Omental fat pad (tissue), 4 donors: ENCODE results near the gene COL6A2. TPM values are rescaled to one million over a fixed set of nuclear protein-coding genes. Genes with fewer than 3 reads are reported as not detected.

Experiments used
- ATAC-seq: fragments of 150-250 bp; one replicate; pipeline ENCODE4 v1.9.1; 2016; ENCODE audit warnings: mild to moderate bottlenecking, moderate library complexity; ENCODE audit not compliant: low FRiP score
- DNase-seq: peaks from one replicate; pipeline ENCODE4 v3.0.0-alpha.2; 2019; ENCODE audit warnings: low spot score
- total RNA-seq, 4 donors: library from RNA; depleted of rRNA; stranded (reverse); fragments of >200 nt; gene quantifications; one replicate each; pipeline ENCODE4 v1.1.0, GENCODE V29; 2016
- TF ChIP-seq, protein P1 (sequence below), 3 donors: fragments of 450-650 bp; IDR thresholded peaks; one replicate each; pipeline ENCODE4 v1.5.1; 2016 to 2017; ENCODE audit warnings: antibody characterized with exemption in 3 of 3, mild to moderate bottlenecking in 3 of 3, moderate library complexity in 2 of 3

Gene COL6A2
- total RNA-seq, 4 donors from 2014 or later: 480 to 1,153 (median 616) TPM

DNA sequence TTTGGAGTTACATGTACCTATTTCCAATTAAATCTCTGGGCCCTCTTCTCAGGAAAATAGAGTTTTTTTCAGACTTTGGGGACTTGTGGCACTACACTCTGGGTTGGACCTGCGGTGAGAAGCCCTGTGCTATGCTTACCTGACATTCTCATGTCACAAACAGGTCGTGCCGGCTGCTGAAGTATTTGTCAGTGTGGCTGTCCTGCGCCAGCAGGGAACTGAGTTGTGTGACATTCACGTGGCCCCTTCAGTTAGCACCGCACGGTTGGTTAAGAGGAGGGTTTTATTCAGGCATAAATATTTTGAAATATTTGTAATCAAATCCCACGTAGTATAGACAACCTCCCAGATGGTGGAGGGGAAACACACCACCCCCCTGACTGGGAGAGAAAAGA, 6.3 kb upstream of the COL6A2 start:
- DNase-seq (peak; percentile 18), ATAC-seq (no peak)
- TF ChIP-seq, protein P1, sequence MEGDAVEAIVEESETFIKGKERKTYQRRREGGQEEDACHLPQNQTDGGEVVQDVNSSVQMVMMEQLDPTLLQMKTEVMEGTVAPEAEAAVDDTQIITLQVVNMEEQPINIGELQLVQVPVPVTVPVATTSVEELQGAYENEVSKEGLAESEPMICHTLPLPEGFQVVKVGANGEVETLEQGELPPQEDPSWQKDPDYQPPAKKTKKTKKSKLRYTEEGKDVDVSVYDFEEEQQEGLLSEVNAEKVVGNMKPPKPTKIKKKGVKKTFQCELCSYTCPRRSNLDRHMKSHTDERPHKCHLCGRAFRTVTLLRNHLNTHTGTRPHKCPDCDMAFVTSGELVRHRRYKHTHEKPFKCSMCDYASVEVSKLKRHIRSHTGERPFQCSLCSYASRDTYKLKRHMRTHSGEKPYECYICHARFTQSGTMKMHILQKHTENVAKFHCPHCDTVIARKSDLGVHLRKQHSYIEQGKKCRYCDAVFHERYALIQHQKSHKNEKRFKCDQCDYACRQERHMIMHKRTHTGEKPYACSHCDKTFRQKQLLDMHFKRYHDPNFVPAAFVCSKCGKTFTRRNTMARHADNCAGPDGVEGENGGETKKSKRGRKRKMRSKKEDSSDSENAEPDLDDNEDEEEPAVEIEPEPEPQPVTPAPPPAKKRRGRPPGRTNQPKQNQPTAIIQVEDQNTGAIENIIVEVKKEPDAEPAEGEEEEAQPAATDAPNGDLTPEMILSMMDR (IDR thresholded peaks at IDR 0.05): no peak

DNA sequence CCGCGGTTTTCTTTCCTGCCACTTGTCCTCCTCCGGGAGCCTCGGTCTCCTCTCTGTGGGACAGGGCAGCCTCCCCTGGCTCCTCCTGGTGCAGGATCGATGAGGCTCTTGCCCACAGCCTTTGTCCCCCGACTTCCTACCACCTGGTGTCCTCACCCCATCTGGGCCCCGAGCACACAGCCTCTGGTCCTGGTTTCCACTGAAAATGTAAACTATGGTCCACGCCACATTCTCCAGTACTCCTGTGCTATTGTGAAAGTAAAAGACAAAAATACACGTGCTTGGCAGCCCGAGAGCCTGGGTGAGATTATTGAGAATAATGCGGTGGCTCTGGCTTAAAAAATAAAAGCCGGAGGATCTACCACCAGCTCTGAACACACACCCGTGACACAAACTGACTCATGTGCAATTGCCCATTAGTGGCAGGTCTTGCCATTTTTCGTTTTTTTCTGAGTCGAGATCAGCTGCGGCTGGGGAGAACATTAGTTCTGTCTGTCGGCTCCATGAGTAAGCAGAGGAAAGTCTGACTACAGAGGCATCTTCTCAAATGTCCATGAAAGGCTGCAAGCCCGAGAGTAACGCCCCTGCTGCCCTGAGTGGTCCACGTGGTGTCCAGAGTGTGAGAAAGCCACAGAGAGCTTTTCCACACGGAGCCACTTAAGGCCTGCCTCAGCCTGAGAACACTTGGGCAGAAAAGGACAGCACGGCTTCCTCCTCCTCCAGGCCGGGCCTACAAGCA, 5.7 kb upstream of the COL6A2 start:
- peak; percentile 73 for ATAC-seq
- TF ChIP-seq, protein P1 (IDR thresholded peaks at IDR 0.05): no peak
- peak; percentile 22 for DNase-seq

DNA sequence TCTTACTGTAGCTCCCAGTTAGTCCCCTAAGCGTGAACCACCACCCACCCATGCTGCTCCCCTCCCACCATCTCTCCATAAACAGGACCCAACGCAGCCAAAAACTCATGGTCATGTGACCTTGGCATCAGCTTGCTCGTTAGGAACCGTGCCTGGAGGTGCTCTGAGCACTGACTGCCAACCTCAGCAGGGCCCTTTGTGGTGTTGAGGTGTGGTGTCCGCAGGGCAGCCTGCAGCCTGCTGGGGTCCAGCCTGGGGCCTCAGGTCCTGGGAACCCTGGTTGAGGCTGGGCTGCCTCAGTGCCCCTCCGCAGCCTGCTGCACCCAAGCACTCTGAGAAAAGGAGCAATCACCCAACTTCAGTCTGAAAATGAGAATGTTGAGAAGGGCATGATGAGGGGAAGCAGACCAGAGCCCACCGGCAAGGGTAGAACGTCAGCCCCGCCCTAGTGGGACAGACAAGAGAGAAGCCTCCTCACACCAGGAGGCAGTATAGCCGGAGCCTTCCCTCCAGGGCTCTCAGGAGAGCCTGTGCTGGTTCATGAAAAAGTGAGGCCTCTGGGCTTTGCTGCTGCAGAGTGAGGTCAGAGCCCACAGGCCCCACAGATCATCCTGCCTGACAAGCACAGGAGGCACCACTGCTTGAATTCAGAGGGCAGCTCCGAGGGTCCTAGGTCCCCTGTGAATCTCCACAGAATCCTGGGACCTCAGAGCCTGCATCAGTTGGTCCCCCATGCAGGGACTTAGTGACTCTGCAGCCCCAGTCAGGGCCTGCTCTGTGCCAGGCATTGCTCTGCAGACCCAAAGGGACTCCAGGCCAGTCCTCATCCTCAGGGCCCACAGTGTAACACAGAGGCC, 4.9 kb upstream of the COL6A2 start:
- DNase-seq (peak; percentile 17), ATAC-seq (no peak)
- TF ChIP-seq, protein P1 (IDR thresholded peaks at IDR 0.05): no peak

DNA sequence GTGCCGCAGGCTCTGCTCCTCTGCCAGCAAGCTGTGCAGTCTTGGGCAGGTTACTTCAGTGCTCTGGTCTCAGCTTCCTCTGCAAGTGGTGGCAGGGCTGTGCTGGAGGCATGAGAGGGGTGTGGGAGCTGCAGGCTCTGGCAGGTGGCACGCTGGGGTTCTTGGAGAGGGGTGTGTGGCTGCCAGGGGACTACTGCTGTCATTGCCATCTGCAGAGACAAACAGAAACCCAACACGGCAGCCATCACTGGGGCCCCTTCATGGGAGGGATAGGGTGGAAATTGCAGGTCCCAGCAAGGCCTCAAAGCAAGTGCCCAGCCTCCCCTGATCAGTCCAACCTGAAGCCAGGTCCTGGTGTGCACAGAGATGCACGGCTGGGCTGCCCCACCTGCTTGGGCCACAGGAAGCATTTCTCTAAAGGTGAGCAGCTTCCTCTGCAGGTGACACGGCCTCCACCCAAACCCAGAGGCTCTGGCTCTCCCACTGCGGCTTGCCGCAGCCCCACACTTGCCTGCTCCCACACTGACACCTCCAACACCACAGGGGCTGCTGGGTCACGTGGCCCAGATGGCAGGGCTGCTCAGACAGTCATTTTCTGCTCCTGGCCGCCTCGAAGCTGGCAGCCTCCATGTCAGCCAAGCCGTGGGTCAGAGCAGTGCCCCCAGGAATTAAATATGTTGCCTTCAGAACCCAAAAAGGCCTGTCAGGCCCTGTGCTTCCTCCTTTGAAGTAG, 4.1 kb upstream of the COL6A2 start:
- DNase-seq (peak; percentile 13), ATAC-seq (no peak)
- TF ChIP-seq, protein P1 (IDR thresholded peaks at IDR 0.05): no peak

DNA sequence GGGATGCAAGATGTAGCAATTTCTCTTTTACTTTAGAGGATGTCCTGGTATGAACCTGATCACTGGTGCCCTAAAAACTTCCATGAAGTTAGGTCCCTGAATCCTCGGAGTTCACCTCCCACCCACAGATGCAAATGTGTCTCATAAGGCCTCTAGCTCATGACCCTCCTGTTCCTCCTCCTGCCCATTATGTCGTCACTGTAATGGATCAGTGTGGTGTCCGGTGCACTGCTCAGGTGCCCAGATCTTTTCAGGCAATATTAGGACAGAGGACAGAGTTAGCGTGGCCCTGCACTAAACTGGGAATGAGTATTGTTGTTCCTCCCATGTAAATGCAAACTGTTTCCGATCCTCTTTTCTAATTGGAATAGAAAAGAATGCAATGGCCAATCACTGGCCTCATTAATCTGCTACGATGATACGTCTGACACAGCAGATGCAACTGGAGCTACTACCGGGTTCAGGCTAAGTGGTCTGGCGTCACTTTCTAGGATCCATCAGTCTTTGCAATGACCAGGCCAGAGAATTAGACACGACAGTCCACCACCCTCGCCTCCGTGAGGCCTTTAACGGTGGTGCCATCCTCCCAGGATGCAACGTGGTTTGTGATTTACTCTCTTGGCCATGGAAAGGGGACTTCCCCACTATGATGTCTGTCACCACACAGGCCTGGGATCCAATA, 3.4 kb upstream of the COL6A2 start:
- no peak for ATAC-seq
- TF ChIP-seq, protein P1 (IDR thresholded peaks at IDR 0.05): no peak
- DNase-seq: peak; percentile 6

DNA sequence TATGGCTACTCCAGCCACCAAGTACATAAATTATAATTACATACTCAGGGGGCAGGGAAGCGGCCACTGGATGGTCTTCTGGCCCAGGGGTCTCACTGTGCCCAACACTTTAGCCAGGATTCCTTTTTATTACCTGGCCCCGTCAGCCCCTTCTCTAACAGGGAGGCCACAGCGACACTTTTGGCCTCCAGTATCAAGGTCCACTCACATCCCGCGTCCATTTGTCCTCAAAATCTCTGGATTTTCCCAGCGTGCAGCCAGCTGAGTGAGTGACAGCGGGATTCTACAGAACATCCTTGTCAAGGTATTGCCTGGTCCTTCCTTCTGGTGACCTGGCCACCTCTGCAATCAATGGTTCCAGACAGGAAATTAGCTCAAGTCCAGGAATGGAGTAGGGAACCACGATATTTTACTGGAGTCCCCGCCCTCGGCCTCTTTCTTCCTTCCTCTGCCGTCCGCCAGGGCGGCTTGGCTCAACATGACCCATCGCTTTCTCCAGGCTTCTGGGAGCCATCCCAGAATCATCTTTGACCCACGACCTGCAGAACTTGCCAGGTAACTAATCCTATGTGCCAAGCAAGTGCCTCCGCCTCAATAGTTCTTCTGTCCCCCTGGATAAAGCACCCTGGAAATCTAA, 2.7 kb upstream of the COL6A2 start:
- TF ChIP-seq, protein P1 (IDR thresholded peaks at IDR 0.05): no peak
- ATAC-seq (no peak), DNase-seq (peak; percentile 10)
